ENCODE measurements around the gene SIX4. TPM values are rescaled to one million over a fixed set of nuclear protein-coding genes. Genes with fewer than 3 reads are reported as not detected.

SIX4 gene
- total RNA-seq, 1 donor from 2014 or later: 2.9 TPM

DNA sequence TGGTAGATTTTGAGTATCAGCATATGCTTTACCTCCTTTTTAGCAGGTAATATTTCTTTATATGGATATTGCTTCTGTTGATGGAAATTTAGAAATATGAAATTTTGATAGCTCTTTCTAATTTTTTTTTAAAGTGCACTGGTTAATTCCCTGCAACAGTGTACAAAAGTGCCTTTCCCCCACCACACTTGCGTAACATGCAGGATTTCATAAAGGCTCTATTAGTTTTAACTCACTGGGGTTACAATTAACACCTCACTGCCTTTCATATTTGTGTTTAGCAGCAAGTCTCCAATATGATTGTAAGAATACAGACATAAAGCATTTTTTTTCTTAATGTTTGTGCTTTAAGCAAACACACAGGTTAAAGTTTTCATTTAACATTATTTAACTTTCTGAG is 36.1 kb upstream of the SIX4 start:
- no peaks in the 10 kb centered on the region for H3K27me3 ChIP-seq (ENCODE audit: low read depth)
- H3K9me3 ChIP-seq: no peaks in the 10 kb centered on the region
- TF ChIP-seq, protein P1, sequence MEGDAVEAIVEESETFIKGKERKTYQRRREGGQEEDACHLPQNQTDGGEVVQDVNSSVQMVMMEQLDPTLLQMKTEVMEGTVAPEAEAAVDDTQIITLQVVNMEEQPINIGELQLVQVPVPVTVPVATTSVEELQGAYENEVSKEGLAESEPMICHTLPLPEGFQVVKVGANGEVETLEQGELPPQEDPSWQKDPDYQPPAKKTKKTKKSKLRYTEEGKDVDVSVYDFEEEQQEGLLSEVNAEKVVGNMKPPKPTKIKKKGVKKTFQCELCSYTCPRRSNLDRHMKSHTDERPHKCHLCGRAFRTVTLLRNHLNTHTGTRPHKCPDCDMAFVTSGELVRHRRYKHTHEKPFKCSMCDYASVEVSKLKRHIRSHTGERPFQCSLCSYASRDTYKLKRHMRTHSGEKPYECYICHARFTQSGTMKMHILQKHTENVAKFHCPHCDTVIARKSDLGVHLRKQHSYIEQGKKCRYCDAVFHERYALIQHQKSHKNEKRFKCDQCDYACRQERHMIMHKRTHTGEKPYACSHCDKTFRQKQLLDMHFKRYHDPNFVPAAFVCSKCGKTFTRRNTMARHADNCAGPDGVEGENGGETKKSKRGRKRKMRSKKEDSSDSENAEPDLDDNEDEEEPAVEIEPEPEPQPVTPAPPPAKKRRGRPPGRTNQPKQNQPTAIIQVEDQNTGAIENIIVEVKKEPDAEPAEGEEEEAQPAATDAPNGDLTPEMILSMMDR (IDR thresholded peaks at IDR 0.05): no peak
- no peaks in the 10 kb centered on the region for H3K36me3 ChIP-seq
- no peak overlapping the region for H3K27ac ChIP-seq
- no peak for DNase-seq
- ATAC-seq: no peak
- intact Hi-C loops (cut with DNase I): no loop called here
- H3K4me3 ChIP-seq: no peak overlapping the region
- H3K4me1 ChIP-seq: no peaks in the 10 kb centered on the region

DNA sequence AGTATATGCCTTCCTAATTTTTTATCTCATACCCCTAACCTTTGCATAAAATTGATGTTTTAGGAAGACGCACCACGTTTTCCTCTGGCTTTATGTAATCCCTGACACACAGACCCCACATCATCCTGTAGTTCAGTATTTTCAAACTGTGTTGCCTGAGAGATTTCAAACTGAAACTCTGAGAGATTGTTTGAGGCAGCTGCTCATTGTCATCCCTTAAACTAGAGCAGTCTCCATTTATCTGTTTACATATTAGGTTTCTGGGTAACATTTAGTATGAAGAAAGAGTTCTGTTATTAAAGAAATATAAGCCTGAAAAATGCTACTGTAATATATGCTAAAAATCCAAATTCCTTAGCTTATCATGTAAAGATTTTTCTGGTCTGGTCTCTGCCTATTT is 34.7 kb upstream of the SIX4 start:
- Histone ChIP-seq H3K4me3 (no peak overlapping the region), H3K27me3 (ENCODE audit: low read depth) (no peaks in the 10 kb centered on the region), H3K36me3 (no peaks in the 10 kb centered on the region), H3K9me3 (no peaks in the 10 kb centered on the region), H3K4me1 (no peaks in the 10 kb centered on the region), H3K27ac (no peak overlapping the region)
- DNase-seq (no peak), ATAC-seq (no peak)
- TF ChIP-seq, protein P1 (IDR thresholded peaks at IDR 0.05): no peak
- intact Hi-C loops (cut with DNase I): no loop called here

DNA sequence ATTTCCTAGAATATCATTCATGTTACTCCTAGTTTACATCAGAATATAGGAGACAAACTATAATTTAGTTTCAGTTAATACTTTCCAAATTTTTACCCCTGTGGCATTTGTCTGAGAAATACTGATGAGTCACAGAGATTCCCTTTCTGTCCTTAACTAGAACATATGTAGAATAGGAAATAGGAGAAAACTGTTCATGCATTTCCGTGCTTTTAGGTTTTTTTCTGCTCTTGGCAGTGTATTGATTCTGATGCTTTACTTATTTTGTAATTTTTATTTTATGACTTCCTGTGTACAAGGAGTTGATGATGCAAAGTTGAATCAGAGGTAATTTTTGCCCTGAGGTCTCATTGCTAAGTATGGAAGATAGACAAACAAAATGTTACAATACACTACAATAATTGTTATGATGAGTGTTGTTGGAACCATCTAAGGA is 33.4 kb upstream of the SIX4 start:
- Histone ChIP-seq H3K4me3 (no peak overlapping the region), H3K27ac (no peak overlapping the region), H3K27me3 (ENCODE audit: low read depth) (no peaks in the 10 kb centered on the region), H3K9me3 (no peaks in the 10 kb centered on the region), H3K36me3 (no peaks in the 10 kb centered on the region), H3K4me1 (no peaks in the 10 kb centered on the region)
- intact Hi-C loops (cut with DNase I): no loop called here
- TF ChIP-seq, protein P1 (IDR thresholded peaks at IDR 0.05): no peak
- ATAC-seq (no peak), DNase-seq (no peak)

DNA sequence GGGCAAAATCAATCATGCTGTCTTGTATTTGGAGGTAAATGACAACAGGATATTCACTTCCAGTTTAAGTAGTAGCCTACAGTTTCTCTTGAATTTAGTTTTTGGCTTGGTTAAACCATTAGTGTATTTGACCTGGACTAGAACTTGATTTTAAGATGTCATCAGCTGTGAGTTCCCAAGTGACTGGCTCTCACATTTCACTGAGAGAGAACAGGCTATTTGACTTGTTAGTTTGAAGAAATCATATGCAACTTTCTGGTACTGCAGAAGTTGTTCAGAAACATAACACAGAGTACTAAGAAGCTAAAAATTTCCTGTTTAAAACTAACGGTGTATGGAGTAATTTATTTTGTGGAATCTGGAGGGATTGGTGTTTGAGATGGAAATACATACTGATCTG is 32.7 kb upstream of the SIX4 start:
- ATAC-seq: no peak
- no peaks in the 10 kb centered on the region for H3K4me1 ChIP-seq
- no peak overlapping the region for H3K27ac ChIP-seq
- intact Hi-C loops (cut with DNase I): no loop called here
- H3K27me3 ChIP-seq (ENCODE audit: low read depth): no peaks in the 10 kb centered on the region
- TF ChIP-seq, protein P1 (IDR thresholded peaks at IDR 0.05): no peak
- DNase-seq: no peak
- H3K36me3 ChIP-seq: no peaks in the 10 kb centered on the region
- no peak overlapping the region for H3K4me3 ChIP-seq
- H3K9me3 ChIP-seq: no peaks in the 10 kb centered on the region

DNA sequence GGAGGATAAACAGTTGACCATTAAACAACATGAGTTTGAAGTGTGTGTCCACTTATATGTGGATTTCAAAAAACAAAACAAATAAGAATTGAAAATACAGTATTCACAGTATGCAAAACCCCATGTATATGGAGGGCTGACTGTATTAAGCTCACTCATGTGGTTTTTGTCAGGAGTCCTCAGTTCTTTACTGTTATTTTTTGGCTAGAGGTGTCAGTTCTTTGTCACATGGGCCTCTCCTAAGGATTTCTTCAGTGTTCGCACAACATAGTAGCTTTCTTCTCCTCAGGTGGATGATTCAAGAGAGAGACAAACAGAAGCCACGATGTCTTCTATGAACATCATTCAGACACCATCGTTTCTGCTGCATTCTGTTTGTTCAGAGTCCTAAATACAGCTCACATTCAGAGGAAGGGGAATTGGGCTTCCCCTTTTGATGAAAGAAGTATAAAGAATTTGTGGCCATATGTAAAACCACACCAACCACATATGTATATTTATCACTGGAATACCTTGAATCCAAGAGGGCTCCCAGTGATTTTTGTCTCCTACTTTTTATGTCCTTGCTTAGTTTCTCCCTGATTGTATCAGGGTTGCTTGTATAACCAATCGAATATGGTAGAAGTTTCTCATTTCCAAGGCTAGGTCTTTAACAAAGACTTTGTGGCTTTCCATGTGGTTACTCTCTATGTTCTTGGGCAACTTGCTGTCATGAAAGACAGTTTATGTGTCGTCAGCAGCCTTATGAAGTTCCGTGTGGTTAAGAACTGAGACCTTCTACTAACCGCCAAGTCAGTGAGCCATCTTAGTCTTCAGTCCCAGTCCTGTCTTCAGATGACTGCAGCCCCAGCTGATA is 29.3 kb upstream of the SIX4 start:
- no peak for DNase-seq
- TF ChIP-seq, protein P1 (IDR thresholded peaks at IDR 0.05): no peak

More for the DNA sequence above, 29.3 kb upstream of the SIX4 start:
- Histone ChIP-seq H3K4me1 (no peaks in the 10 kb centered on the region), H3K4me3 (no peak overlapping the region), H3K27ac (no peak overlapping the region), H3K27me3 (ENCODE audit: low read depth) (no peaks in the 10 kb centered on the region), H3K36me3 (no peaks in the 10 kb centered on the region), H3K9me3 (no peaks in the 10 kb centered on the region)
- peak; percentile 79 to 83 for ATAC-seq
- intact Hi-C loops (cut with DNase I): no loop called here
